ENCODE measurements around the gene IQSEC1.

DNA sequence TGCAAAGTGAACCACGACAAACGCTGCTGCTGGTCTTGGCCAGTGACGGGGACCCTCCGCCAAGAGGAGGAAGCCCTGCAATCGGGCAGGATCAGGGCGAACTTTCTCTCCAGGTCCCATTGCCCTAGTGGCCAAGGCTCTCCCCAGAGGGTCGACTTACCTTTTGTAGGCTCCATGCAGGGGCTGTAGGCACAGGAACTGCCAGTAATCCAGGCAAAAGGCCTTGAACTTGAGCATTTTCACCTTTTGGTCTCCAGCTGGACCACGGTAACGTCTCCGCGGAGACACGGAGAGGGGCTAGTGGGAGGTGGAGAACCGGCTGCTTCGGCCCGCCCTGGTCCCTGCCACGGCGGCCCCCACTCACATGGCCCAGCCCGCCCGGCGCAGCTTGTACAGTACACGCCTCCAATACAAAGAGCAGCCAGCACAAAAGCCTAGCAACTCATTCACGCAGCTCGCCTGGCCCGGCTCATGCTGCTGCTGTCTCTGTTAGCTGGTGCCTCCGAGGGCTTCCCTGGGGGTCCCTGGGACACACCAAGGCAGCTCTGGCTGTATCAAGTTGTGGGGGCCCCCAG lies 31.0 kb downstream of the IQSEC1 start:
- TF ChIP-seq, protein P1, sequence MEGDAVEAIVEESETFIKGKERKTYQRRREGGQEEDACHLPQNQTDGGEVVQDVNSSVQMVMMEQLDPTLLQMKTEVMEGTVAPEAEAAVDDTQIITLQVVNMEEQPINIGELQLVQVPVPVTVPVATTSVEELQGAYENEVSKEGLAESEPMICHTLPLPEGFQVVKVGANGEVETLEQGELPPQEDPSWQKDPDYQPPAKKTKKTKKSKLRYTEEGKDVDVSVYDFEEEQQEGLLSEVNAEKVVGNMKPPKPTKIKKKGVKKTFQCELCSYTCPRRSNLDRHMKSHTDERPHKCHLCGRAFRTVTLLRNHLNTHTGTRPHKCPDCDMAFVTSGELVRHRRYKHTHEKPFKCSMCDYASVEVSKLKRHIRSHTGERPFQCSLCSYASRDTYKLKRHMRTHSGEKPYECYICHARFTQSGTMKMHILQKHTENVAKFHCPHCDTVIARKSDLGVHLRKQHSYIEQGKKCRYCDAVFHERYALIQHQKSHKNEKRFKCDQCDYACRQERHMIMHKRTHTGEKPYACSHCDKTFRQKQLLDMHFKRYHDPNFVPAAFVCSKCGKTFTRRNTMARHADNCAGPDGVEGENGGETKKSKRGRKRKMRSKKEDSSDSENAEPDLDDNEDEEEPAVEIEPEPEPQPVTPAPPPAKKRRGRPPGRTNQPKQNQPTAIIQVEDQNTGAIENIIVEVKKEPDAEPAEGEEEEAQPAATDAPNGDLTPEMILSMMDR (IDR thresholded peaks at IDR 0.05): no peak
- no peak for TF ChIP-seq POLR2A (IDR thresholded peaks at IDR 0.05)

Data from prostate gland (tissue), 2 donors.